Keratinocyte (primary cell): Measurements from ENCODE around the gene BTBD10.

Experiments
- CTCF ChIP-seq, 3 experiments: IDR thresholded peaks in 1 of 3; conservative IDR thresholded peaks in 1 of 3; optimal IDR thresholded peaks in 1 of 3; 2 replicates in 2 of 3; 3 replicates in 1 of 3; pipeline versions ENCODE3 to v1.5.1; 2011; ENCODE audit warnings: low read length in 3 of 3, mild to moderate bottlenecking in 3 of 3, moderate library complexity in 2 of 3, control low read depth in 1 of 3, inconsistent platforms in 1 of 3; ENCODE audit not compliant: insufficient read depth in 2 of 3; ENCODE audit errors: extremely low read depth in 1 of 3
- EZH2 ChIP-seq: IDR thresholded peaks from one replicate; pipeline ENCODE4 v1.6.1; 2012; ENCODE audit warnings: inconsistent platforms, mild to moderate bottlenecking, low read length, moderate library complexity

- no peak for TF ChIP-seq CTCF (optimal IDR thresholded peaks at IDR 0.05 in 1 of 3, IDR thresholded peaks at IDR 0.05 in 1 of 3, conservative IDR thresholded peaks at IDR 0.05 in 1 of 3; ENCODE audit: extremely low read depth in 1 of 3, insufficient read depth in 2 of 3, low read length in 3 of 3)
- TF ChIP-seq EZH2: no peak
Measured at GRCh38 chr11:13429288-13429687, 33.7 kb downstream of the BTBD10 start.
